Measurements from ENCODE around the gene GLDN.

Gene GLDN

GRCh38 chr15:51346136-51346535, 4.7 kb downstream of the GLDN start:
- DNase-seq (ENCODE audit: insufficient read length): no peak
- FAIRE-seq: no peak
- TF ChIP-seq TAF1 (IDR thresholded peaks at IDR 0.05; ENCODE audit: borderline replicate concordance, low read depth, low read length): no peak
- no peak for TF ChIP-seq POLR2AphosphoS5 (IDR thresholded peaks at IDR 0.05; ENCODE audit: low read depth, low read length)
- no peak for TF ChIP-seq POLR2A (IDR thresholded peaks at IDR 0.05; ENCODE audit: low read depth, low read length)

GRCh38 chr15:51348688-51349087, 7.2 kb downstream of the GLDN start:
- peak; percentile 25 for DNase-seq (ENCODE audit: insufficient read length)
- TF ChIP-seq POLR2A (IDR thresholded peaks at IDR 0.05; ENCODE audit: low read depth, low read length) (no peak), TAF1 (IDR thresholded peaks at IDR 0.05; ENCODE audit: borderline replicate concordance, low read depth, low read length) (no peak), POLR2AphosphoS5 (IDR thresholded peaks at IDR 0.05; ENCODE audit: low read depth, low read length) (no peak)
- peak; percentile 94 for FAIRE-seq

GRCh38 chr15:51349156-51349844, 7.8 kb downstream of the GLDN start:
- DNase-seq (ENCODE audit: insufficient read length) (no peak), FAIRE-seq (no peak)
- no peak for TF ChIP-seq POLR2A (IDR thresholded peaks at IDR 0.05; ENCODE audit: low read depth, low read length)
- no peak for TF ChIP-seq TAF1 (IDR thresholded peaks at IDR 0.05; ENCODE audit: borderline replicate concordance, low read depth, low read length)
- no peak for TF ChIP-seq POLR2AphosphoS5 (IDR thresholded peaks at IDR 0.05; ENCODE audit: low read depth, low read length)

DNA sequence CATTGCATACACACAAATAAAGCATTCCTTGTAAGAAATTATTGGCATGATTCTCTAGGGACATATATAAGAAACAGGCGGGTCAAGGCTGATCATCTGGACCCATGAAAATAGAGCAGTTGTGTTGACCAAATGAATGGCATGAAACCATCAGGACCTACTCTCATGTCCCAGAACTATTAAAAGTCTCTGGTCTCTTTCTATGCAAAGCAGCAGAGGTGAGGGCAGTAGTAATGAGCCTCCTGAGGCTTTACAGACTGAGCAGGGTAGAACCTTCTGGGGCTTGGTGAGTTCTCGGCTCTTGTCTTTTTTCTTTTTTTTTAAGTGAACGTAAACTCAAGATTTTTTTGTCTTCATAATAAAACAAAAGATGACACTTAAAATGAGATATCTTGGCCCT, 9.3 kb downstream of the GLDN start:
- FAIRE-seq (no peak), DNase-seq (ENCODE audit: insufficient read length) (no peak)
- TF ChIP-seq POLR2AphosphoS5 (IDR thresholded peaks at IDR 0.05; ENCODE audit: low read depth, low read length) (no peak), TAF1 (IDR thresholded peaks at IDR 0.05; ENCODE audit: borderline replicate concordance, low read depth, low read length) (no peak), POLR2A (IDR thresholded peaks at IDR 0.05; ENCODE audit: low read depth, low read length) (no peak)

- TF ChIP-seq POLR2A (IDR thresholded peaks at IDR 0.05; ENCODE audit: low read depth, low read length) (no peak), TAF1 (IDR thresholded peaks at IDR 0.05; ENCODE audit: borderline replicate concordance, low read depth, low read length) (no peak), POLR2AphosphoS5 (IDR thresholded peaks at IDR 0.05; ENCODE audit: low read depth, low read length) (no peak)
- no peak for DNase-seq (ENCODE audit: insufficient read length)
- no peak for FAIRE-seq
Observed at GRCh38 chr15:51353976-51354375, 12.5 kb downstream of the GLDN start.

- DNase-seq (ENCODE audit: insufficient read length): no peak
- TF ChIP-seq POLR2AphosphoS5 (IDR thresholded peaks at IDR 0.05; ENCODE audit: low read depth, low read length) (no peak), TAF1 (IDR thresholded peaks at IDR 0.05; ENCODE audit: borderline replicate concordance, low read depth, low read length) (no peak), POLR2A (IDR thresholded peaks at IDR 0.05; ENCODE audit: low read depth, low read length) (no peak)
- FAIRE-seq: no peak
Observed at GRCh38 chr15:51355096-51355495, 13.6 kb downstream of the GLDN start.

GRCh38 chr15:51356147-51356546, 14.7 kb downstream of the GLDN start:
- FAIRE-seq: no peak
- no peak for DNase-seq (ENCODE audit: insufficient read length)
- TF ChIP-seq TAF1 (IDR thresholded peaks at IDR 0.05; ENCODE audit: borderline replicate concordance, low read depth, low read length): no peak
- no peak for TF ChIP-seq POLR2A (IDR thresholded peaks at IDR 0.05; ENCODE audit: low read depth, low read length)
- no peak for TF ChIP-seq POLR2AphosphoS5 (IDR thresholded peaks at IDR 0.05; ENCODE audit: low read depth, low read length)

GRCh38 chr15:51356983-51357382, 15.5 kb downstream of the GLDN start:
- TF ChIP-seq TAF1 (IDR thresholded peaks at IDR 0.05; ENCODE audit: borderline replicate concordance, low read depth, low read length) (no peak), POLR2AphosphoS5 (IDR thresholded peaks at IDR 0.05; ENCODE audit: low read depth, low read length) (no peak), POLR2A (IDR thresholded peaks at IDR 0.05; ENCODE audit: low read depth, low read length) (no peak)
- FAIRE-seq: no peak
- DNase-seq (ENCODE audit: insufficient read length): no peak

DNA sequence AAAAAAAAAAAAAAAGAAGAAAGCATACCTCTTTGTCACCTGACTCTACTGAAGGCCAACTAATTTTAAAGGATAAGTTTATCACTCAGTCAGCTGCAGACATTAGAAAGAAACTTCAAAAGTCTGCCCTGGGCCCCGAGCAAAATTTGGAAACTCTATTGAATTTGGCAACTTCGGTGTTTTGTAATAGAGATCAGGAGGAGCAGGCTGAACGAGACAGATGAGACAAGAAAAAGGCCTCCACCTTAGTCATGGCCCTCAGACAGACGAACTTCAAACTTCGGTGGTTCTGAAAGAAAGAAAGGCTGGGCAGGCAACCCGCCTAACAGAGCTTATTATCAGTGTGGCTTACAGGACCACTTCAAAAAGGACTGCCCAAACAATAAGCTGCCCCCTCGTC, 18.5 kb downstream of the GLDN start:
- FAIRE-seq (no peak), DNase-seq (ENCODE audit: insufficient read length) (no peak)
- no peak for TF ChIP-seq TAF1 (IDR thresholded peaks at IDR 0.05; ENCODE audit: borderline replicate concordance, low read depth, low read length)
- TF ChIP-seq POLR2AphosphoS5 (IDR thresholded peaks at IDR 0.05; ENCODE audit: low read depth, low read length): no peak
- TF ChIP-seq POLR2A (IDR thresholded peaks at IDR 0.05; ENCODE audit: low read depth, low read length): no peak

DNA sequence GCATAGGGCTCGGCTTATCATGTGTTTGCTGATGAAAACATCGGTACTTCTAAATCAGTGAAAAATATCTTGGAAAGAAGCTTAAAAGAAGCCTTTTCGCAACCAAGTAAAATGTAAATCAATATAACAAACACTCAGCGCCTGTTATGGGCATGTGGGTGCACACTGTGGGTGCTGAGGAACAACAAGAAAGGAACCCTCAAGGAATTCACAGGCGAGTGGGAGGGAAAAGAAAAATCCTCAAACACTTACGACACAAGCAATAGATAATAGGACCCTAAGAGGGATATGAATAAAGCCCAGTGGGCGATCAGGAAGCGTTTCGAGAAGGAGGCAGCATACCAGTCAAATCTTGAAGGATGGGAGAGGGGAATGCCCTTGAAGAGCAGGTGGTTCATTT, 21.9 kb downstream of the GLDN start:
- no peak for FAIRE-seq
- no peak for DNase-seq (ENCODE audit: insufficient read length)
- TF ChIP-seq POLR2A (IDR thresholded peaks at IDR 0.05; ENCODE audit: low read depth, low read length) (no peak), POLR2AphosphoS5 (IDR thresholded peaks at IDR 0.05; ENCODE audit: low read depth, low read length) (no peak), TAF1 (IDR thresholded peaks at IDR 0.05; ENCODE audit: borderline replicate concordance, low read depth, low read length) (no peak)

DNA sequence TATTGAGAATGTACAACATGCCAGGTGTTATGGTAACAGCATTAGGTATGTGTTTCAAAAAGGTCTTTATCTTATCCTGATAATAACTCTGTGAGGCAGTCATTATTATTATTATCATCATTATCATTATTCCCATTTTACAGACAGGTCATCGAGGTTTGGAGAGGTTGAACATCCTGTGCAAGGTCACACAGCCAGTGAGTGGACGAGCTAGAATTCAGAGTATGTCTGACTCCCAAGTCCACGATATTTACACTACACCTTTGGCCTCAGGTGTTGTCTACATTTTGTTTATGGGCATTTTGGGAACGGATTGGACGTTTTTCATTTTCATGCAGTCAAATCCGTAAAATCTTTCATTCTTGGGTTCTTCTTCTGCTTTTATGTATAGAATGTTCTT, 24.0 kb downstream of the GLDN start:
- no peak for DNase-seq (ENCODE audit: insufficient read length)

DNA sequence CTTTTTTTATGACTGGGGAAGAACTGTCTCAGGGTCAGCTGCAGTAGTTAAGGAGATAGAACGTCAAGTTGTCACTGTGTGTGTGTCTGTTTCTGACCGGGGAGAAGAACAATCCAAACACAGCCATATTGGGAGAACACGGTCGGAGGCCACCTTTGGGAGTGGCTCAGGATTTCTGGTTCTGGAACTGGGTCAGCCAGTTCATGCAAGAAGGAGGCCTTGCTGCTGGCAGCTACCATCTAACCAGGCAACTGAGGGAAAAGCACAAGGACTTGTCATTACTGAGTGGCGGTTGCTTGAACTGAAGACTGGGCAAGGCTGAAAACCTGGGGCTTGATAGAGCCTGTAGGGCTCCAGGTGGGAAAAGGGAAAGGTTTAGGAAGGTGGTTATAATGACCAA, 24.6 kb downstream of the GLDN start:
- TF ChIP-seq POLR2A (IDR thresholded peaks at IDR 0.05; ENCODE audit: low read depth, low read length) (no peak), POLR2AphosphoS5 (IDR thresholded peaks at IDR 0.05; ENCODE audit: low read depth, low read length) (no peak), TAF1 (IDR thresholded peaks at IDR 0.05; ENCODE audit: borderline replicate concordance, low read depth, low read length) (no peak)

More for the DNA sequence above, 24.0 kb downstream of the GLDN start:
- no peak for TF ChIP-seq POLR2AphosphoS5 (IDR thresholded peaks at IDR 0.05; ENCODE audit: low read depth, low read length)
- no peak for TF ChIP-seq POLR2A (IDR thresholded peaks at IDR 0.05; ENCODE audit: low read depth, low read length)
- TF ChIP-seq TAF1 (IDR thresholded peaks at IDR 0.05; ENCODE audit: borderline replicate concordance, low read depth, low read length): no peak
- FAIRE-seq: no peak

More for the DNA sequence above, 24.6 kb downstream of the GLDN start:
- FAIRE-seq (no peak), DNase-seq (ENCODE audit: insufficient read length) (no peak)
